H1 (cell line): ENCODE data around the gene DUSP21. TPM values are rescaled to one million over a fixed set of nuclear protein-coding genes. Genes with fewer than 3 reads are reported as not detected.

Source experiments
- CTCF ChIA-PET: fragments of 300-600 bp; sonication (Branson Sonifier 250); formaldehyde crosslinking; loops from one replicate; lab custom pipeline; 2021; ENCODE audit not compliant: partially characterized antibody; lab: Charles Lee
- POLR2A ChIA-PET: fragments of 300-600 bp; sonication (Branson Sonifier 250); formaldehyde crosslinking; loops from one replicate; lab custom pipeline; 2021; ENCODE audit warnings: inconsistent platforms; ENCODE audit not compliant: partially characterized antibody; lab: Charles Lee
- DNase-seq, 2 experiments: peaks; one replicate each; pipeline versions ENCODE4 v3.0.0 to v3.0.0-alpha.2; 2010 to 2022; ENCODE audit warnings: low spot score in 2 of 2, low read depth in 1 of 2, mixed read lengths in 1 of 2
- FAIRE-seq: peaks from 2 replicates; lab custom pipeline; 2011; peaks lifted over from hg19 to GRCh38; lab: Jason Lieb, UNC
- H2AFZ ChIP-seq: 2 replicates; pipeline ENCODE4 v1.8.1; 2012; ENCODE audit warnings: low read length, inconsistent platforms
- H2AK5ac ChIP-seq: 2 replicates; pipeline ENCODE4 v1.6.1; 2013; ENCODE audit warnings: low read depth, low read length
- H2BK120ac ChIP-seq: replicated peaks from 2 replicates; pipeline ENCODE3; 2013; ENCODE audit warnings: low read depth, low read length, inconsistent platforms
- H2BK12ac ChIP-seq: 2 replicates; pipeline ENCODE4 v1.6.1; 2013; ENCODE audit warnings: low read depth, low read length
- H2BK15ac ChIP-seq: 2 replicates; pipeline ENCODE4 v1.6.1; 2013; ENCODE audit warnings: low read length
- H2BK20ac ChIP-seq: 2 replicates; pipeline ENCODE4 v1.6.1; 2013; ENCODE audit warnings: low read length
- H2BK5ac ChIP-seq: 2 replicates; pipeline ENCODE4 v1.6.1; 2013; ENCODE audit warnings: low read depth, low read length
- H3K14ac ChIP-seq: 2 replicates; pipeline ENCODE4 v1.6.1; 2013; ENCODE audit warnings: inconsistent platforms; ENCODE audit not compliant: insufficient read length
- H3K18ac ChIP-seq: 2 replicates; pipeline ENCODE4 v1.6.1; 2013; ENCODE audit warnings: low read length; ENCODE audit errors: extremely low read depth
- H3K23ac ChIP-seq: 2 replicates; pipeline ENCODE4 v1.6.1; 2013; ENCODE audit warnings: inconsistent platforms; ENCODE audit not compliant: insufficient read length
- H3K23me2 ChIP-seq: 2 replicates; pipeline ENCODE4 v1.6.1; 2013; ENCODE audit warnings: low read depth, low read length
- H3K27ac ChIP-seq: 2 replicates; pipeline ENCODE4 v1.6.1; 2011; ENCODE audit warnings: low read depth, low read length, inconsistent platforms
- H3K27me3 ChIP-seq, 4 experiments: replicated peaks in 1 of 4; 1 replicate in 1 of 4; 2 replicates in 3 of 4; pipeline versions ENCODE4 v1.6.1 to v1.8.1; 2011 to 2013; ENCODE audit warnings: low read length in 3 of 4, mild to moderate bottlenecking in 3 of 4, inconsistent platforms in 2 of 4, mixed read lengths in 2 of 4, moderate library complexity in 1 of 4; ENCODE audit not compliant: control insufficient read depth in 3 of 4, insufficient read depth in 3 of 4; ENCODE audit errors: extremely low read depth in 1 of 4
- H3K36me3 ChIP-seq, 4 experiments: 2 replicates each; pipeline versions ENCODE4 v1.6.1 to v1.8.1; 2011 to 2013; ENCODE audit warnings: mild to moderate bottlenecking in 4 of 4, low read length in 3 of 4, moderate library complexity in 2 of 4, control low read depth in 1 of 4, inconsistent platforms in 1 of 4; ENCODE audit not compliant: insufficient read depth in 4 of 4, control insufficient read depth in 2 of 4
- H3K4ac ChIP-seq: replicated peaks from 2 replicates; pipeline ENCODE3; 2013; ENCODE audit warnings: low read length, low read depth, mixed read lengths, inconsistent platforms; ENCODE audit not compliant: insufficient read length
- H3K4me1 ChIP-seq, 4 experiments: replicated peaks in 1 of 4; 1 replicate in 1 of 4; 2 replicates in 3 of 4; pipeline versions ENCODE4 v1.6.1 to v1.8.1; 2011 to 2013; ENCODE audit warnings: low read length in 3 of 4, inconsistent platforms in 2 of 4, mixed read lengths in 1 of 4; ENCODE audit not compliant: insufficient read depth in 4 of 4, control insufficient read depth in 3 of 4
- H3K4me2 ChIP-seq, 2 experiments: 2 replicates each; pipeline versions ENCODE4 v1.6.1 to v1.8.1; 2011 to 2013; ENCODE audit warnings: low read depth in 2 of 2, low read length in 2 of 2, control low read depth in 1 of 2, inconsistent platforms in 1 of 2, mild to moderate bottlenecking in 1 of 2; ENCODE audit not compliant: insufficient read depth in 1 of 2
- H3K4me3 ChIP-seq, 4 experiments: fragments of 200-600, 300-600 bp in 1 of 4; sonication (generic), shearing (Covaris generic), sonication (Bioruptor Twin) in 1 of 4; 2 replicates each; pipeline versions ENCODE4 v1.5.1 to v1.8.1; 2011 to 2016; ENCODE audit warnings: low read length in 4 of 4, low read depth in 3 of 4, control low read depth in 2 of 4, inconsistent platforms in 2 of 4, mild to moderate bottlenecking in 2 of 4, mixed read lengths in 1 of 4, moderate library complexity in 1 of 4; ENCODE audit not compliant: insufficient read depth in 2 of 4; ENCODE audit errors: extremely low read depth in 1 of 4
- H3K56ac ChIP-seq: replicated peaks from 2 replicates; pipeline ENCODE3; 2013; ENCODE audit warnings: low read depth, mild to moderate bottlenecking, mixed read lengths, low read length, inconsistent platforms; ENCODE audit not compliant: insufficient read length
- H3K79me1 ChIP-seq: 2 replicates; pipeline ENCODE4 v1.6.1; 2013; ENCODE audit warnings: low read depth, low read length, control low read depth
- H3K79me2 ChIP-seq, 2 experiments: 2 replicates each; pipeline versions ENCODE4 v1.6.1 to v1.8.1; 2012 to 2013; ENCODE audit warnings: low read length in 2 of 2, mild to moderate bottlenecking in 2 of 2, inconsistent platforms in 1 of 2; ENCODE audit not compliant: insufficient read depth in 2 of 2, control insufficient read depth in 1 of 2
- H3K9ac ChIP-seq, 4 experiments: replicated peaks in 1 of 4; 1 replicate in 1 of 4; 2 replicates in 3 of 4; pipeline versions ENCODE4 v1.6.1 to v1.8.1; 2011 to 2013; ENCODE audit warnings: low read depth in 3 of 4, low read length in 3 of 4, control low read depth in 2 of 4, mild to moderate bottlenecking in 2 of 4, moderate library complexity in 2 of 4, inconsistent platforms in 1 of 4; ENCODE audit errors: extremely low read depth in 1 of 4
- H3K9me3 ChIP-seq, 2 experiments: 2 replicates each; pipeline versions ENCODE4 v1.6.1 to v1.8.1; 2012 to 2013; ENCODE audit warnings: mild to moderate bottlenecking in 2 of 2, moderate library complexity in 2 of 2, control low read depth in 1 of 2, inconsistent platforms in 1 of 2, low read depth in 1 of 2, low read length in 1 of 2, mixed read lengths in 1 of 2; ENCODE audit not compliant: insufficient read depth in 2 of 2
- H4K20me1 ChIP-seq, 2 experiments: replicated peaks in 1 of 2; 2 replicates each; pipeline versions ENCODE3 to v1.8.1; 2011 to 2013; ENCODE audit warnings: inconsistent platforms in 2 of 2, low read length in 2 of 2, mild to moderate bottlenecking in 1 of 2; ENCODE audit not compliant: insufficient read depth in 2 of 2, control insufficient read depth in 1 of 2
- H4K5ac ChIP-seq: 2 replicates; pipeline ENCODE4 v1.6.1; 2013; ENCODE audit warnings: low read length, low read depth, mixed read lengths, inconsistent platforms; ENCODE audit not compliant: insufficient read length
- H4K8ac ChIP-seq: 2 replicates; pipeline ENCODE4 v1.8.0; 2013; ENCODE audit warnings: mild to moderate bottlenecking, moderate library complexity, low read length, inconsistent platforms; ENCODE audit not compliant: insufficient read depth; ENCODE audit errors: extremely low read depth
- H4K91ac ChIP-seq: replicated peaks from 2 replicates; pipeline ENCODE3; 2013; ENCODE audit warnings: low read length, mixed read lengths, inconsistent platforms; ENCODE audit not compliant: insufficient read length
- BACH1 ChIP-seq: IDR thresholded peaks from 2 replicates; pipeline ENCODE4 v1.6.1; 2012; ENCODE audit warnings: low read length, improper control_type of control experiment
- CBX5 ChIP-seq: fragments of 300-800, 300-1000 bp; sonication (generic); IDR thresholded peaks from 2 replicates; pipeline ENCODE4 v1.7.1; 2016; ENCODE audit warnings: antibody characterized with exemption, low read length, low read depth
- CHD2 ChIP-seq: IDR thresholded peaks from 2 replicates; pipeline ENCODE4 v1.6.1; 2012; ENCODE audit warnings: low read length, improper control_type of control experiment
- EP300 ChIP-seq, 2 experiments: IDR thresholded peaks; 1 replicate in 1 of 2; 2 replicates in 1 of 2; pipeline ENCODE4 v1.6.1; 2011 to 2012; ENCODE audit warnings: low read depth in 2 of 2, low read length in 2 of 2, mild to moderate bottlenecking in 2 of 2, borderline replicate concordance in 1 of 2, inconsistent platforms in 1 of 2, moderate library complexity in 1 of 2
- JUN ChIP-seq: IDR thresholded peaks from 2 replicates; pipeline ENCODE4 v1.6.1; 2011; ENCODE audit warnings: low read depth, mild to moderate bottlenecking, improper control_type of control experiment, low read length
- KDM5A ChIP-seq: fragments of 200-600 bp; IDR thresholded peaks from 2 replicates; pipeline ENCODE4 v1.7.1; 2012; ENCODE audit warnings: mild to moderate bottlenecking, low read length, inconsistent platforms, mixed read lengths
- SAP30 ChIP-seq: fragments of 300-600 bp; sonication (generic); IDR thresholded peaks from 2 replicates; pipeline ENCODE4 v1.7.1; 2012; ENCODE audit warnings: low read length, moderate library complexity, mild to moderate bottlenecking, inconsistent platforms; ENCODE audit not compliant: insufficient read depth, insufficient replicate concordance
- SIN3A ChIP-seq, 2 experiments: IDR thresholded peaks in 1 of 2; conservative IDR thresholded peaks in 1 of 2; 2 replicates each; pipeline ENCODE4 v1.6.1; 2011 to 2012; ENCODE audit warnings: low read length in 2 of 2, improper control_type of control experiment in 1 of 2, low read depth in 1 of 2, mild to moderate bottlenecking in 1 of 2
- SRF ChIP-seq: IDR thresholded peaks from 2 replicates; pipeline ENCODE4 v1.6.1; 2011; ENCODE audit warnings: mild to moderate bottlenecking, low read depth, low read length, moderate library complexity
- TAF7 ChIP-seq: optimal IDR thresholded peaks from 2 replicates; pipeline ENCODE3; 2011; ENCODE audit warnings: low read depth, mild to moderate bottlenecking, inconsistent platforms, low read length, moderate library complexity, borderline replicate concordance
- YY1 ChIP-seq: IDR thresholded peaks from 2 replicates; pipeline ENCODE4 v1.6.1; 2011; ENCODE audit warnings: low read depth, mild to moderate bottlenecking, low read length
- ZNF274 ChIP-seq: IDR thresholded peaks from 2 replicates; pipeline ENCODE4 v1.7.0; 2012; ENCODE audit warnings: low read length, borderline replicate concordance; ENCODE audit errors: extremely low read depth
- WGBS, 2 experiments: shearing (Covaris generic) in 1 of 2; methylation state at CpG; one replicate each; pipeline versions ENCODE4 v1.1.6 to v1.1.7; 2013 to 2015; ENCODE audit warnings: low lambda C conversion rate in 2 of 2, mixed read lengths in 2 of 2, inconsistent platforms in 1 of 2, low coverage in 1 of 2, missing lambda C conversion rate in 1 of 2; ENCODE audit not compliant: insufficient replicate concordance in 2 of 2, insufficient coverage in 1 of 2, insufficient read length in 1 of 2; ENCODE audit errors: extremely low coverage in 1 of 2, missing lambda C conversion rate in 1 of 2; 5-methylcytosine and 5-hydroxymethylcytosine counted together
- polyA plus RNA-seq, 7 experiments: library from polyadenylated mRNA; depleted of rRNA in 3 of 7; stranded (reverse) in 5 of 7; unstranded in 2 of 7; fragments of >200 nt in 5 of 7; fragments of 200-250 nt in 2 of 7; gene quantifications; 1 replicate in 5 of 7; 2 replicates in 1 of 7; 4 replicates in 1 of 7; pipeline versions ENCODE4 v1.2.1 to v1.2.3, GENCODE V29; 2011 to 2013; ENCODE audit warnings: missing spikeins in 2 of 7, mixed read lengths in 2 of 7
- total RNA-seq: library from RNA; stranded (reverse); fragmentation: NEBNext Ultra II Directional; extraction: Animal tissue kit (Norgen Biotek cat#: 25700); gene quantifications from 2 replicates; pipeline ENCODE4 v1.2.1, GENCODE V29; 2021

DUSP21 gene
- total and polyA plus RNA-seq, 2 of the 8 experiments (the other 6 are each of a cell fraction or from before 2014, with no cell fraction given), result not detected

GRCh38 chrX:44816367-44816766 is 27.5 kb upstream of the DUSP21 start:
- ChIA-PET POLR2A (no interaction called here), CTCF (no interaction called here)
- Histone ChIP-seq H2BK20ac (no peak overlapping the region), H2BK15ac (no peak overlapping the region), H3K36me3 (no peaks in the 10 kb centered on the region), H3K4me1 (no peaks in the 10 kb centered on the region), H3K9ac (no peak overlapping the region), H2BK5ac (no peak overlapping the region), H3K79me2 (no peaks in the 10 kb centered on the region), H4K20me1 (no peaks in the 10 kb centered on the region), H2BK12ac (no peak overlapping the region), H2AFZ (no peak overlapping the region), H2BK120ac (no peak overlapping the region), H2AK5ac (no peak overlapping the region), H3K18ac (no peak overlapping the region), H4K91ac (no peak overlapping the region), H3K27ac (no peak overlapping the region), H3K4ac (no peak overlapping the region), H3K79me1 (no peaks in the 10 kb centered on the region), H3K23me2 (no peaks in the 10 kb centered on the region), H3K27me3 (no peaks in the 10 kb centered on the region), H3K4me2 (no peak overlapping the region), H3K56ac (no peak overlapping the region), H3K23ac (no peak overlapping the region), H3K9me3 (no peaks in the 10 kb centered on the region), H3K4me3 (no peak overlapping the region), H4K5ac (no peak overlapping the region), H3K14ac (no peak overlapping the region), H4K8ac (no peak overlapping the region)
- 100% methylated on average over 2 of the region's 2 CpGs; no CpG with 5 or more reads in 1 of the 2 experiments for WGBS, 2 experiments
- no peak for DNase-seq
- FAIRE-seq, result no peak
- TF ChIP-seq YY1 (no peak), KDM5A (no peak), SIN3A (conservative IDR thresholded peaks at IDR 0.05 in 1 of 2, IDR thresholded peaks at IDR 0.05 in 1 of 2; ENCODE audit: low read depth in 1 of 2, low read length in 2 of 2) (no peak), SRF (no peak), CBX5 (no peak), TAF7 (no peak), JUN (no peak), SAP30 (no peak), EP300 (IDR thresholded peaks at IDR 0.05; ENCODE audit: borderline replicate concordance in 1 of 2, low read depth in 2 of 2, low read length in 2 of 2) (no peak), CHD2 (no peak), ZNF274 (no peak), BACH1 (no peak)
